Activated B cell treated with CpG ODN at 0.5 μM for 24 hours (primary cell): ENCODE measurements around the gene RPGRIP1. TPM values are rescaled to one million over a fixed set of nuclear protein-coding genes. Genes with fewer than 3 reads are reported as not detected.
A peak's percentile ranks its signal among the peaks of the same experiment; 100 is the strongest.

Source experiments
- ATAC-seq: fragments of 200-7000 bp; cut with Tn5 transposase; one replicate; pipeline ENCODE4 v1.10.0; 2021; ENCODE audit warnings: low read depth, mild to moderate bottlenecking, moderate library complexity
- CTCF ChIA-PET: fragments of 350-600 bp; sonication (Branson Sonifier 250); formaldehyde crosslinking; loops from one replicate; lab custom pipeline; 2021; ENCODE audit warnings: antibody characterized with exemption; lab: Charles Lee
- POLR2A ChIA-PET: fragments of 350-600 bp; sonication (Branson Sonifier 250); formaldehyde crosslinking; loops from one replicate; lab custom pipeline; 2021; ENCODE audit warnings: antibody characterized with exemption; lab: Charles Lee
- DNase-seq: peaks from one replicate; pipeline ENCODE4 v3.0.0; 2022
- H3K27ac Mint-ChIP-seq: one replicate; pipeline ENCODE4 v1.8.0; 2020; ENCODE audit warnings: mixed read lengths
- H3K27me3 Mint-ChIP-seq: one replicate; pipeline ENCODE4 v1.8.0; 2021; ENCODE audit warnings: mixed read lengths
- H3K36me3 Mint-ChIP-seq: one replicate; pipeline ENCODE4 v1.8.0; 2021; ENCODE audit warnings: low read depth, mixed read lengths
- H3K4me1 Mint-ChIP-seq: one replicate; pipeline ENCODE4 v1.8.0; 2021; ENCODE audit warnings: mixed read lengths
- H3K4me3 Mint-ChIP-seq: one replicate; pipeline ENCODE4 v1.8.0; 2020; ENCODE audit warnings: mild to moderate bottlenecking, mixed read lengths
- H3K9me3 Mint-ChIP-seq: one replicate; pipeline ENCODE4 v1.8.0; 2020; ENCODE audit warnings: mixed read lengths
- CTCF ChIP-seq: fragments of 200-600 bp; IDR thresholded peaks from one replicate; pipeline ENCODE4 v1.8.0; 2022; ENCODE audit warnings: antibody characterized with exemption, mild to moderate bottlenecking
- intact Hi-C: fragments of 100-400 bp; cut with micrococcal nuclease; formaldehyde crosslinking; loops from one replicate; pipeline ENCODE4 v1.15.1; 2024
- total RNA-seq: library from RNA; stranded (reverse); gene quantifications from 2 replicates; pipeline ENCODE4 v1.2.3, GENCODE V29; 2022

Gene RPGRIP1
- total RNA-seq, 1 donor from 2014 or later: not detected

GRCh38 chr14:21236948-21237797 is 42.7 kb upstream of the RPGRIP1 start:
- Mint-ChIP-seq H3K36me3 (peaks cover 79% of the 10 kb centered on the region), H3K27ac (no peak overlapping the region), H3K27me3 (no peaks in the 10 kb centered on the region), H3K9me3 (no peaks in the 10 kb centered on the region), H3K4me3 (no peak overlapping the region), H3K4me1 (peaks cover 67% of the 10 kb centered on the region)
- ATAC-seq (no peak), DNase-seq (no peak)
- ChIA-PET POLR2A (no interaction called here), CTCF (no interaction called here)
- intact Hi-C loops: loop anchor here (1.0 kb wide), 1 partner anchor 9 kb away; no protein-coding TSS in a partner anchor
- no peak for TF ChIP-seq CTCF

- peaks cover 77% of the 10 kb centered on the region for H3K36me3 Mint-ChIP-seq
- POLR2A ChIA-PET: interaction anchor here (0.6 to 0.7 kb wide), 3 partner anchors 27 to 175 kb away, joined by 3 read pairs; no protein-coding TSS in a partner anchor
These were observed 40.9 kb upstream of the RPGRIP1 start for GRCh38 chr14:21238823-21239518.

GRCh38 chr14:21240417-21240816 is 39.5 kb upstream of the RPGRIP1 start:
- ChIA-PET CTCF (interaction anchor here (1.4 kb wide), 1 partner anchor 20 kb away, joined by 3 read pairs; no protein-coding TSS in a partner anchor), POLR2A (no interaction called here)
- intact Hi-C loops: loop anchor here (2.0 to 5.0 kb wide), 4 partner anchors 14 to 317 kb away; no protein-coding TSS in a partner anchor
- Mint-ChIP-seq H3K4me1 (peaks cover 52% of the 10 kb centered on the region), H3K27me3 (no peaks in the 10 kb centered on the region), H3K27ac (no peak overlapping the region), H3K9me3 (no peaks in the 10 kb centered on the region), H3K4me3 (no peak overlapping the region), H3K36me3 (peaks cover 74% of the 10 kb centered on the region)
- DNase-seq (no peak), ATAC-seq (no peak)
- no peak for TF ChIP-seq CTCF

More at GRCh38 chr14:21238823-21239518, 40.9 kb upstream of the RPGRIP1 start:
- no peak for DNase-seq
- ATAC-seq: no peak
- Mint-ChIP-seq H3K27me3 (no peaks in the 10 kb centered on the region), H3K27ac (peak overlapping the region; percentile 16), H3K4me3 (no peak overlapping the region), H3K4me1 (peaks cover 62% of the 10 kb centered on the region), H3K9me3 (no peaks in the 10 kb centered on the region)
- TF ChIP-seq CTCF: no peak
- intact Hi-C loops: no loop called here
- CTCF ChIA-PET: interaction anchor here (1.4 kb wide), 1 partner anchor 18 kb away, joined by 3 read pairs; no protein-coding TSS in a partner anchor

- Mint-ChIP-seq H3K4me3 (no peak overlapping the region), H3K4me1 (peaks cover 48% of the 10 kb centered on the region), H3K36me3 (peaks cover 76% of the 10 kb centered on the region), H3K9me3 (no peaks in the 10 kb centered on the region), H3K27ac (no peak overlapping the region), H3K27me3 (no peaks in the 10 kb centered on the region)
- no peak for ATAC-seq
- intact Hi-C loops: loop anchor here (1.0 to 5.0 kb wide), 5 partner anchors 13 to 316 kb away; partner anchors contain the start of gene SUPT16H
- ChIA-PET POLR2A (no interaction called here), CTCF (interaction anchor here (0.6 to 0.9 kb wide), 2 partner anchors 143 to 145 kb away, joined by 3 read pairs; no protein-coding TSS in a partner anchor)
- TF ChIP-seq CTCF: no peak
- DNase-seq: no peak
These were observed 38.6 kb upstream of the RPGRIP1 start for GRCh38 chr14:21241218-21241819.
